GM19463 (cell line): ENCODE data around the gene FAIM.
"Not testable (repeated sequence)": the region's sequence is repeated elsewhere in the genome, so short reads cannot be mapped to it uniquely, and the experiment has no call there.

Source experiments
- ATAC-seq: cut with Tn5 transposase; IDR thresholded peaks from one replicate; pipeline ENCODE4 v1.9.1; 2021; ENCODE audit warnings: mild to moderate bottlenecking, moderate library complexity; ENCODE audit not compliant: unreplicated experiment

FAIM gene

GRCh38 chr3:138600100-138600745, 8.3 kb upstream of the FAIM start:
- no peak for ATAC-seq

GRCh38 chr3:138601661-138602060, 6.9 kb upstream of the FAIM start:
- not testable (repeated sequence) for ATAC-seq

- ATAC-seq = not testable (repeated sequence)
Observed at GRCh38 chr3:138604106-138604595, 4.4 kb upstream of the FAIM start.

- no peak for ATAC-seq
Observed at GRCh38 chr3:138609898-138610266, 1.3 kb downstream of the FAIM start.

GRCh38 chr3:138615462-138615861, 6.9 kb downstream of the FAIM start:
- ATAC-seq = no peak

GRCh38 chr3:138620431-138620830, 11.9 kb downstream of the FAIM start:
- ATAC-seq = no peak

- ATAC-seq = no peak
Observed at GRCh38 chr3:138624518-138624917, 15.9 kb downstream of the FAIM start.

GRCh38 chr3:138625707-138626365, 17.3 kb downstream of the FAIM start:
- ATAC-seq = no peak

- no peak for ATAC-seq
Observed at GRCh38 chr3:138629526-138629925, 21.0 kb downstream of the FAIM start.

- ATAC-seq = no peak
Observed at GRCh38 chr3:138638641-138639040, 30.1 kb downstream of the FAIM start.

GRCh38 chr3:138640537-138640936, 32.0 kb downstream of the FAIM start:
- ATAC-seq = no peak

- no peak for ATAC-seq
Observed at GRCh38 chr3:138642226-138642926, 33.8 kb downstream of the FAIM start.

- ATAC-seq = no peak
Observed at GRCh38 chr3:138642927-138643253, 34.3 kb downstream of the FAIM start.

- ATAC-seq = no peak
Observed at GRCh38 chr3:138646008-138646407, 37.4 kb downstream of the FAIM start.

GRCh38 chr3:138646513-138646912, 37.9 kb downstream of the FAIM start:
- no peak for ATAC-seq

- ATAC-seq = no peak
Observed at GRCh38 chr3:138649134-138649533, 40.6 kb downstream of the FAIM start.

GRCh38 chr3:138653567-138653966, 45.0 kb downstream of the FAIM start:
- ATAC-seq = no peak

GRCh38 chr3:138657508-138657907, 48.9 kb downstream of the FAIM start:
- no peak for ATAC-seq

GRCh38 chr3:138668107-138668506, 59.5 kb downstream of the FAIM start:
- no peak for ATAC-seq

GRCh38 chr3:138670407-138670806, 61.8 kb downstream of the FAIM start:
- no peak for ATAC-seq

GRCh38 chr3:138673641-138674530, 65.3 kb downstream of the FAIM start:
- no peak for ATAC-seq
